NCI-H1048 (cell line): Measurements from ENCODE around the gene WDR1.

Experiments used
- DNase-seq: peaks from one replicate; lab custom pipeline; 2025; lab: John Stamatoyannopoulos, UW

The WDR1 gene

DNA sequence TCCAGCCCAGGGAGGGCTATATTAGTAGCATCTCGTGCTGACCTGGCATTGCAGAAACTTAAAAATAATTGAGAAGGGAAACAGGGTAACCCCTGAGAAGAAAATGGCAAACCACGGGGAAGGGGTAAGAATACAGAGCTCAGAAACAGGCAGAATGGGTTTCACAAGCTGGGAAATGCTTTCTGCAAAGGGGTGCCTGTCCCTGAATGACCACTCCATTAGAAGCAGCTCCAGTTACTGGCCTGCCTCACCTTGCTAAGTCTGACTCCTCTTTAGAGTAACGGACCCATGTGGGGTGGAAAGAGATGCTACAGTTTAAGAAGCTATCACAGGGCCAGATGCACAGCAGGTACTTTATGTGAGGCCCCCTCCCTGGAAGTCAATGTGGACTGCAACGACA is 2.5 kb downstream of the WDR1 start:
- DNase-seq, result no peak

DNA sequence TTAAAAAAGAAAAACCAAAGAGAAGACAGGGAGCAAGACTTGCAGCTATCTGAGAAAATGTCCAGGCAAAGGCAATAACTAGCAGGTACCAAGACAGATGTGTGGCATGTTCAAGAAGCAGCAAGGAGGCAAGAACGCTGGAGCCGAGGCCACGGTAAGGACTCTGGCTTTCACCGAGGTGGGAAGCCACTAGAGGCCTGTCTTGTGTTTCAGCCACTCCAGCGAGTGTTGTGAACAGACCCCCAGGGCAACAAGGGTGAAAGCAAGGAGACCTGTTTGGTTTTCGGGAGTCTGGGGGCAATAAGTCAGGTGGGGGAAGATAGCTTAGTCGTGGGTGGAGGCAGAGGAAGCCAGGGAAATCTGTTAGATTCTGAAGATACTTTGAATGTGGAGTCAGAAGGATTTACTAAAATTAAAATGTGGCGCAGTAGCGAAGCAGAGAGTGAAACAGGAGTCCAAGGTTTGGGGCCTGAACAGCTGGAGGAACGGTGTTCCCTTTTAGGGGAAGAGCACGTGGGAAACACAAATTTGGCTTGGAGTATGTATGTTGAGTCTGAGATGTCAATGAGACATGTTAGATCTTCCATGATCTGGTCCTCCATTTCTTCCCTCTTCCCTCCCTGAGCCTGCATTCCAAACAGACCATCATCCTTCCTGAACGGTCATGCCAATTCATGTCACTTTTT is 3.1 kb downstream of the WDR1 start:
- DNase-seq, result no peak

DNA sequence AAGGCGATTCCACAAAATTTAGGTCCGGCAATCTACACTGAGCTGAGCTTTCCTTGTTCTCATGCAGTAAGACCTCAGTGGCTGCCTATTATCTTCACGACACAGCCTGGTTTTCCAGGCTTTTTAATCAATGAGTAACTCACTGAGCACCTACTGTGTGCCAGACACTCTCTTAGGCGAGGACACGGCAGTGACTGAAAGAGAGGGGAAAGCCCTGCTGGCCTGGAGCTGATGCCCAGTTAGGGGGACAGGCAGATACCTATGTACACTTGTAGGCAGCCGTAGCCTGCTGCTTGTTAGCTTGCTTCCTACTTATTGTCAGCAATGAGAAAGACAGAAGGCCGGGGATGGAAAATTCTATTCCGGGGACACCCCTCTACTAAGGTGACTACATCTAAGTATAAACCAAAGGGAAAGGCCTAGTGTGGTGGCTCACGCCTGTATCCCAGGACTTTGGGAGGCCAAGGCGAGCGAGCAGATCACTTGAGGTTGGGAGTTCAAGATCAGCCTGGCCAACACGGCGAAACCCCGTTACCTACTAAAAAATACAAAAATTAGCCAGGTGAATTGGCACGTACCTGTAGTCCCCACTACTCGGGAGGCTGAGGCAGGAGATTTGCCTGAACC is 3.8 kb downstream of the WDR1 start:
- no peak for DNase-seq

DNA sequence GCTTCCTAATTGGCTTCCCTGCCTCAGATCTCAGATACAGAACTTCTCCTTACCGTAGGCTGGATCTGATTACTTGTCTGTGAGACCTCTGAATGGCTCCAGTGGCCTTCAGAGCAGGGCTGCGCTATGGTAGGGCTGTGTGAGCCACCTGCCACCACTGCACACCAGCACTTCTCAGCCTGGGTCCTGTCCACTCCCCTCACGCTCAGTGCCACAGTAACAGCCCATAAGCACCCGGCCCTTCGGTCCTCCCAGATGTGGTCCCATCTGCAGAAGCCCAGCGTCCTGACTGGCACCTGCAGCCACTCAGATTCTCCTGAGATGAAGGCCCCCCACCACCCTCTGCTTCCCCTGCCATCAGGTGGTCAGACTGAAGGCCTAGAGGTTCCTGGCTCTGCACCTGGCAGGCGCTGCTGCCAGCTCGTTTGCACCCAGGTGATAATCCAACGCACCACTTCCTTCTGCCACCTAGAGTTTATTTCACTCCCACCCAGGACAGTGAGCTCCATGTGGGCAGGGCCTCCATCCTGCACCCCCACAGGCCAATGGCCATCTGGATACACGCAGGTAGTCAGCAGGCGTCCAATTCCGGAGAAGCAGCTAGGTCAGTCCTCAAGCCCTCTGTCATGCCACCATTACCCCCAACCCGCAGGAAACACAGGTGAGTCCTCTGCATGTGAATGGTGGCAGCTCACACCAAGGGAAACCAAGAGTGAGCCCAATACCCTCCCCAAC is 5.4 kb downstream of the WDR1 start:
- no peak for DNase-seq

DNA sequence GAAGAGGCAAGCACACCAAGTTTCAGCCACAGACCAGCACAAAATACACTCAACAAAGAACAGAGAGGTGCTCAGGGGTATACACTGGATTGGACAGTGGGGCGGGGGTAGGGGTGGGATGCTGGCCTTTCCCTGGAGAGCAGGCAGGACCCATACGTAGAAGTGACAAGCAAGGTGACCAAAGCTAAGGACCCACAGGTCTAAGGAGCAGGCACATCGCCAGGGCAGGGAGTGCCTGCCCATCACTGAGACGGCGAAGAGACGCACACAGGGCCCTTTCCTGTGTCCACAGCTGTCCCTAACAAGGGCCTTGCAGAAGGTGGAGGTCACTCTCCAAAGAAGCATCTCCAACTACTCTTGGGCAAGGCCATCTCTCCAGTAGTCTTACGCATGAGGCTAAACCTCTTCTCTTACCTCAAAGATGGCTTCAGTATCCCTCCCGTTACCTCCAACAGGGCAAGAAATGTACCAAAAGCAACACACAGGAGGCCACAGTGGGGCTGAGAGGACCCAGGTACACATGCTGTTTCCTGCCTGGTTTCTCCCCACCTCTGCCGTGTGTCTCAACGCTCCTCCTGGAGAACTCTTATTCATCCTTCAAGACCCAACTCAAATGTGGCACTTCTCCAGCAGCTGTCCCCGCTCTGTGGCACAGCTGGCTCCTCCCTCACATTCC is 6.5 kb downstream of the WDR1 start:
- no peak for DNase-seq

DNA sequence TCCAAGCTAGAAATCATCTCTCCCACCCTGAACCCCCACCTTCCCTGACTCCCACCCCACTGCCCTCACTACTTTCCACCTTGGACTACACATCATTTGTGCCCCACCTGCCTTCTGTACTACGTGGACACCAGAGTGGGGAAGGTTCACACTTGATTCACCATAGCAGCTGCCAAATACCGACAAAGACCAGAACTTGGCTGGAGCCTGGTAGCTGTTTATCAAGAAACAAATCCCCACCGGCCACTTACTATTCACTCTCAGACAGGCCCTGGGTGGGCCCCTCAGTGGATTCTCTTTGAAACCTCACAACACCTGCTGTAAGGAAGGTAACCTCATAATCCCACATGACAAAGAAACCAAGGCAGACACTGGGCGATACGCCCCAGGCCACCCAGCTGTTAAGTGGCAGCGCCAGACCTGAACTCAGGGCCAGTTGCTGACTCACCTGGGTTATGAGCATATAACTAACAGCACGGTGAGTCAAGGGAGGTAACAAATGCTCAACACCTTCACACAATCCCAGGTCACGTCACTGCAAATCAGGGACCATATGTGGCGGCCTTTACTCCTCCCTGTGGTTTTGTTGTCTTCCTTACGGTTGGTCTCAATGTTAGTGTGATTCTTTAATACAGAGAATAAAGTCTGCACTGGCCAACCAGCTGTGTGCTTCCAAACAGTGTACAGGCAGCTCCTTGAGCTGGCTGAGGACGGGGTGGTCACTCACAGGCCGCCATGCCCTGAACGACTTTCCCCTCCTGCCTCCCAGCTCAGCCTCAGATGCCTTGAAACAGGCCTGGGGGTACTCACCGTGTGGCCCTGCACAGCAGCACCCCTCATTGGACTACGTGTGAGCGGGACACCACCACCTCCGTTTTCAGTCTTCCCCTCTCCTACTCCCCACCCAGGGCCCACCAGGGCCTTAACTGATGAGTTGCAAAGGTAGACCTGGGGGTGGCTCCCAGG is 7.5 kb downstream of the WDR1 start:
- DNase-seq, result no peak

DNA sequence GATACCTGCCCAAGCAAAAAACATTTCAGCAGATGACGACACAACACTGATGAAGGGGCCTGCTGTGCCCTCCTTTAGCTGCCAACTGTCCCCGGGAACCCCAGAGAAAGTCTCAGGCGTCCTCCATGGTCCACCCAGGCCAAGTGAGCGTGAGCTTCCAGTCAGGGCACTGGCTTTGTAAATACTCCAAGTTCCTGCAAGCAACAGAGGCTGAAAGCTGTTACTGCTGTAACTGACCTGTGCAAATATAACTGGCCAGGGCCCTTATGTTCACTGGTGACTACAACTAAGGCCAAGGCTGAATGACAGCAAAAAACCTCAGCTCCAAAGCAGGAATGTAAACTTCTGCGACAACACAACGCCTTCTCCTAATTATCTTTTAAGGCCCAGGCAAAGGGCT is 8.2 kb downstream of the WDR1 start:
- DNase-seq, result no peak

DNA sequence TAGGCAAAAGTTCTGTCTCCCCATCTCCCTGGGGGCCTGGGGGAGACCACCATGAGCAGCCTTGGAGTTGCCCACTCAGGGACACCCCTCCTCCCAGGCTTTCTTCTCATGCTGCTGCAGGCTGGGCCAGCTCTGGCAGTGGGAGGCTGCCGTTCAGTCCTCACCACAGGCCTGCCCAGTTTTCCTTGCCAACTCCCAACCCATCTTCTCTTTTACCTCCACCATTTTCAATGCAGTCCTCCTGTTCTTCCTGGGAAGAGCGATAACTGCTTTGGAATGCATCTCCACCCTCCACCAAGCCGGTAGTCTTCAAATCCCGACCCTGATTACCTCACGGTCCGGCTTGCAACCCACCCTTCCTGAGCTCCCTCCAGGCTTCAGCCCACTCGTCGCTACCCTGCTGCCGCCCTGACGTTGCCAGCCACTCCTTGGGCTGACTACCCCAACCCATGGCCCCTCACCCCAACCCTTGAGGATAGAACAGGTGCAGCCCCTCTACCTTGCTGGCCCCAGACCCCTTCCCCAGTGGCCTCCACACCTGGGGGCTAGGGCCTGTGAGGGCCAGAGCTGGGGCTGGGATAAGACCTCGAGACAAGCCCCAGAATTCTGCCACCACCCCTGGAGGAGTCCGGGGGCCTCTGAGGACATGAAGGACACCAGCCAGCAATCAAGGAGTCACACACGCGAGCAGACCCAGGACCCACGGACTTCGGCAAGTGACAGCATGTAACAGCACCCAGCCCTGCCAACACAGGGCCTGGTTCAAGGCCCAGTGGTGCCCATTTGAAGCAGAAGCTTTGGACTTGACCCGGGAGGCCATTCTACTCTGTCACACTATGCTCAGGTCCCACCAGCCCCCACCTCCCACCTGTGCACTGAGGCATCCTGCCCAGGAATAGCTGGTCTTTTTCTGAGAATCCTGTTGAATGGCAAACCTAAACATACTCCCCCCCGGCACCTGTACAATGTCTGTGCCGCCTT is 9.2 kb downstream of the WDR1 start:
- DNase-seq, result no peak

DNA sequence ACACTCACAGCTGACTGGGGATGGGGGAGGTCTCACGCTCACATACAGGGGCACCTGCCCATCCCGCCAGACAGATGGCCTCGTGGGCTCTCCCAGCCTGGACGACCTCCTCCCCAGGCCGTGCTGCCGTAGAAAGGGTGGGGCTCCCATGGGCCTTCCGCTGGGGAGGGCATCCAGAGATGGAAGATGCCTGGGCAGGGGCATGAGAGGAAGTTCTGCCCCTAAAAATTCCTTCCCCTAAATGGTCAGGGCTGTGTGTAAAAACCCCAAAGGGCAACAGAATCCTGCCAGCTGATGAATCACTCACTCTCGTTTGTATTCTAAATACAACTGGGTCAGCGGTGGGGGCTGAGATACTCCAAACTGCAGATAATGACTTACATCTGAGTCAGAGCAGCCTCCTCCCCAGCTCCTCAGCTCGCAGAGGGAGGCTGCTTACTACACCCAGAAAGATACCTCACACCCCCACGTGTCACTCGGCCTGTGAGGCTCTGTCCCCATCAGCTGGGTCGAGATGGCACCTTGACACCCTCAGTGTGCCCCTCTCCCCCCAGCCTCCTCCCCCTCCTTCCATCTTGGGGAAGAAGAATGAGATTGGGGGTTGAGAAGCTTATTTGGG is 10.1 kb downstream of the WDR1 start:
- no peak for DNase-seq

DNA sequence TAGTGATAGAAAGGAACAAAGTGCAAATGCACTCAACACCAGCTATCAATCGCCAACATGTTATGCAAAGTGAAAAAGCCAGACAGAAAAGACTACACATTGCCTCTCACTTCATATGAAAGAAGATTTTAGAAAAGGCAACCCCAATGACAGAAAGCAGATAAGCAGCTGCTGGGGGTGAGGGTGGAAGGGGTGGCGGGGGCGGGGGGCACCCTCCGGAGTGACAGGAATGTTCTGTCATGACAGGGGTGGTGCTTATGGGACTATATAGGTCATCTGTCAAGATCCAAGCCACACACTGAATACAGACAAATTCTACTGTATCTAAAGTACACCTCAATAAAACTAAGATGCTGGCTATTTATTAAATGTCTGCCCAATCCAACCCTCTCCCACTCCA is 10.7 kb downstream of the WDR1 start:
- no peak for DNase-seq

DNA sequence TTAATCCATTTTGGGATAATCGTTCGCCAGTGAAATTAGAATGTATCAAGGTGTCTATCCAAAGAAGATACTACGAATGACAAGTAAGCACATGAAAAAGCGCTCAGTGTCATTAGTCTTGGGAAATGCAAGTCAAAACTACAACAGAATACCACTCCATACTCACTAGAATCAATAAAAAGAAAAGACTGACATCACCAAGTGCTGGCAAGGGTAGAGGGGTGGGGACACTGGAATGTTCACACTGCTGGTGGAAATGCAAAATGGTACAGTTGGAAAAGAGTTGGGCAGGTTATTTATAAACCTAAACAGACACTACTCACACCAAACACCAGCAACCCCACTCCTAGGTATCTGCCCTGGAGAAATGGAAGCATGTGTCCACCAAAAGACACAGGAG is 11.2 kb downstream of the WDR1 start:
- DNase-seq, result no peak

DNA sequence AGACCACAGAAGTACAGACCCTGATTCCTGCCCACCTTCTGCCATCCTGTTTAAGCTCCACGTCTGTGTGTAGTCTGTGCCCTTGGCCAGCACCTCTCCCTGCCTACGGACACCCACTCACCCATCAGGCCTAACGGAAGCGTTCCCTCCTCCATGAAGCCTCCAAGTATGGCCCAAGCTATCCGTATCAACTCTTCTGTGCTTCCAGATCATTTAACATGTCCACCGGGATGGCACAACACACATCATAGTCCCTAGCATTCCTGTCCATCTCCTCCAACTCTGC is 11.7 kb downstream of the WDR1 start:
- no peak for DNase-seq

DNA sequence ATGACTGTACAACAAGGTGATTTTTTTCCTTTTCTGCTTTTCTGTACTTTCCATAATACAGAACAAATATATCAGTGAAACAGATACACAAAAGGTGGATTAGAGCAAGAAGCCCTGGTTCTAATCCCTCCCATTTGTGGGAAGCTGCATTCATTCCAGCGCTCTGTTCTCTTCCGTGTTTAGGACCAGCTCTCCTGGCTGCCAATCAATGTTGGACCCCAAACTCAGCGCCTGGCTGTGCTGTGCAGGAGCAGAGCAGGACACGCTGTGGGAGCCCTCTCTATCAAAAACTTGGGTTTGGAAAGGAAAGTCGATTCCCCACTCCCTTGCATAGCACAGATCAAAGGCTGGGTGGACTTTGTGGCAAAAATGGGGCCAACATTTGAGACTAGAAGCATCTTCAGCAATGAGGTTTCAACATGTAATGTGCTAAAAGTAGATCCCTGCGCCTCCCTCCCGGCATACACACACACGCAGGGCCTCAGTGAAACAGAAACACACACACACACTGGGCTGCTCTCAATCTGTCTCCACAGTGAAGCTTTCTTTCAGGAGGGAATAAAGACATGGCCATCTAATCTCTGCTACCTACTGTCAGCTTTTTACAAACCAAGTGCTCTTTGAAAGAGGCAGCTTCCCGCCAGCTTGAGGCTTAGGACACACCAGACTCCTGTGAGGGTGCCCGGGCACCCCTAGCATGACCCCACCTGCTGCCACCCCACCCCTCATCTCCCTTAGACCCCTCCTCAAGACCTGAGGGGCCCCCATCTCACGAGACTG is 12.2 kb downstream of the WDR1 start:
- no peak for DNase-seq

DNA sequence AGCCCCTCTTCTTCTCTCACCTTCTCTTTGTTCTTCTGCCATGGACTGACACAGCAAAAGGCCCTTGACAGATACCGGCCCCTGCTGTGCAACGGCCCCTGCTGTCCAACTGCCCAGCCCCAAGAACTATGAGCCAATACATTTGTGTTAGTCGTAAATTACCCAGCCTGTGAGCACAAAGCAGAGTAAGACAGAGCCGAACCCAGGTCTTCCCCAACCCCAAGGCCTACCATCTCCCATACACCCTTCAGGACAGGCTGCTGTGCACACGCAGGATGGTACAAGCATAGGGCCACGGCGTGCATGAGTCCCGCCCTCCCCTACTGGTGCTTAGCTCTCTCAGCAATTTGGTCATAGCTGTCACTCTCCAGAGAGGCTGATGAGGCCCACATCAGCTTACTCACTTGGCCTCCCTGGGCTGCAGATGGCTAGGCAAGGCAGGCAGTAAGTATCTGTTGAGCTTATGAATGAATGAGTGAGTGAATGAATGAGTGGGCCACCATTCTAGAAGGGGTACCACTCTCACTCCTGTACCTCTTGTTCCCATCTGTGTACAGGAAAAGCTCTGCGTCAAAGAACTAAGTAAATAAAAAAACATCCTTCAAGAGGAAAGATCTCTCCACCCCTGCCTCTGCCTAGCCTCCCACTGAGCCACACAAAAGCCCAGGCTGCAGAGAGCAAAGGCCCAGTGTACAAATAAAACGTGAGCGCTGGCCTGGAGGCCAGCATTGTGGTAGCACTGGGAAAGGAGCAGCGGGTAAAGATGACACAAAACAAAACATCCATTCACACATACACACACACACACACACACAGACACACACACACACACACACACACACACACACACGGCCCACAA is 13.9 kb downstream of the WDR1 start:
- no peak for DNase-seq

DNA sequence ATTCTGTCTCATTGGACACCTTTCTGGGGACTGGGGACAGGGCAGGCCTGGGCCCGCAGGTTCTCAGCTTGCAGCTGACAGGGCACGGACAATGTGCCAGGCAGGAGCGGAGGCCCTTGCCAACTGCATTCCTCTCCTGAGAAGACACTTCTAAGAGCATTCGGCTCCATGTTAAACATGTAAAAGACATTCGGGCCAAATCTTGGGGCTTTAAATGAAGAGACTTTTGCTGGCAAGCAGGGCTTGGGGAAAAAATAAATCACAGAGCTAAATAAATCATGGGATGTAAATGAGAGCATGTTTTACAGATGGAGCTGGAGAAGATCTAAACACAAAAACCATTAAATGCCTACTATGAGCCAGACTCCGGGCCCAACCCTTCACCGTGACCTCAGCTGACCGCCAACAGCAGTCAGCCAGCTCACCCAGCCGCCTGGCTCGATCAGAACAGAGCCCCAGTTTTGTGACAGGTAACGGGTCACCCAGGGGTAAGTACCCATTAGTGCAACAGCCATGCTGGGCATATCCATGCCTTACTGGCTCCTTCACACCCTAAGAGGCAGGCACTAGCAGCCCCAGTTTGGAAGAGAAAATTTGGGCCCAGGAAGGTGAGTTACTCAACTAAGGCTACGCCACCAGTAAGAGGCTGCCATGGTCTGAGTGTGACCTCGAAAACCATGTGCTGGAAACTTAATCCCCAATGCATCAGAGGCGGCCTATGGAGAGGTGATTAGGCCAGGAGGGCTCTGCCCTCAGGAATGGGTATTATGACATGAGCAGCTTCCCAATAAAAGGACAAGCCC is 14.7 kb downstream of the WDR1 start:
- no peak for DNase-seq

DNA sequence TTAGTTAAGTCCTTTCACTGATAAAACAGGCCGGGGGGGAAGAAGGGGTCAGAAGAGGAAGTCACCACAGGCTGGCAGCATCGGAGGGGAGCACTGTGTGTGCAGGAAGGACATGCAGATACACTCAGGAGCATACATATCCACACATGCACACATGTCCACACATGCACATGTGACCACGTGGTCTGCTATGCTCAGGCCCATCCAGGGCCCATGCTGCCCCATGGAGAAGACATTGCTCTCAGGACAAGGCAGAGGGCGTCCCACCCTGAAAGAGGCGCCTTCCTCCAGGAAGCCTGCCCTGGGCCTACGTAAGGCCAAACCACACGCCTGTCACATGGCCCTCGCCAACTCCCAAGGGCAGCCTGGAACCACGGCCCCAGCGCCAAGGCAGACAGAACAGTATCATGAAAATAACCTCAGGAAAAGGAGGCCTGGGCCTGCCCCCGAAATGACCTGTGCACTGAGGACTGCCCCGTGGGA is 15.8 kb downstream of the WDR1 start:
- DNase-seq, result no peak

DNA sequence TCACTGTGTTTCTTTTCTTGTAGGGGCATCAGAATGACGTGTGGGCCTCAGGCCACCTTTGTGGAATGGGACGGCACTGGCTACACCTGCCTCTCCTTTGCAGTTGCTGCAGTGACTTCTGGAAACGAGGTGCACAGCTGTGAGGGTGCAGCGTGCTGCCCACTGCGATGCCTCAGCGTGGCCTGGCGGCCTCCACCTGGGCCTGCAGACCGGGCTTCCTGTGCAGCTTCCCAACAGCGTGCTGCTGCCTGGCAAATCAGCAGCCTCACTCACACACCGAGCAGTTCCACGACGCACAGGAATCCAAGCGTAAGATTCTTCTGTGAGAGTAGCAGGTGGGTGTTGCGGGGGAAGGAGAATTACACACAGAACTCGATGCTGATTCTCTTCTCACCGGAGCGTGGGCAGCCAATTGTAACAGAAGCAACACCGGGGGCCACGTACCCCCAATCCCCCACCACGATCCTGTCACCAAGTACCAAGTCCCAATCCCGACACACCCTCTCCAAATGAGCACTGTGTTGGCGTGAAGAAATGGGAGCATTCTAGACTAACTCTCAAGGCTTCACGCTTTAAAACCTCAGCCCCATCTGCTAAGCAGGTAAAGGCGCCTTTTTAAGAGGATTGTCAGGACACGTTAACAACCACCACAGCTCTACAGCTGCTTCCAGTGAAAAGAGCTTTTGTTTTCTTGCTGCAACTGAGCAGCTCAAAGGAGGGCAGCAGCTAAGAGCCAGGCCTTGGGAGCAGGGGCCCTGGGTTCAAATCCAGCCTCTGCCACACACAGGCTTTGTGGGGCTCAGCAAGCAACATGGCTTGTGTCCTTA is 16.9 kb downstream of the WDR1 start:
- no peak for DNase-seq
